Measurements from ENCODE around the gene DENR. TPM values are rescaled to one million over a fixed set of nuclear protein-coding genes. Genes with fewer than 3 reads are reported as not detected.
A peak's percentile ranks its signal among the peaks of the same experiment; 100 is the strongest.

DENR gene
- total RNA-seq, 2 experiments from 2014 or later, result 29.9 to 31.1 TPM

GRCh38 chr12:122726080-122726558 lies 26.5 kb upstream of the DENR start:
- no peaks in the 10 kb centered on the region for H3K9me3 Mint-ChIP-seq
- H3K27me3 Mint-ChIP-seq, result no peaks in the 10 kb centered on the region
- ChIA-PET POLR2A (no interaction called here), CTCF (no interaction called here)
- Histone ChIP-seq H3K27me3 (ENCODE audit: control insufficient read depth in 1 of 2, insufficient read depth in 2 of 2, low read length in 2 of 2) (no peaks in the 10 kb centered on the region), H3K36me3 (ENCODE audit: insufficient read depth, low read length) (no peaks in the 10 kb centered on the region), H3K9me3 (ENCODE audit: control insufficient read depth in 1 of 2, insufficient read depth in 1 of 2, low read length in 2 of 2) (no peaks in the 10 kb centered on the region), H3K27ac (ENCODE audit: low read depth in 1 of 2, low read length in 2 of 2) (no peak overlapping the region), H3K4me3 (ENCODE audit: low read length) (no peak overlapping the region), H3K4me1 (ENCODE audit: insufficient read depth, low read length) (peaks cover 14% of the 10 kb centered on the region)
- H3K36me3 Mint-ChIP-seq (ENCODE audit: low read depth), result no peaks in the 10 kb centered on the region
- H3K27ac Mint-ChIP-seq, result no peak overlapping the region
- intact Hi-C loops (cut with DNase I, micrococcal nuclease), result no loop called here
- no peak overlapping the region for H3K4me3 Mint-ChIP-seq
- ATAC-seq (ENCODE audit: poor library complexity) (no peak), DNase-seq (peak in 4 of 14 experiments; percentile 33 to 50 (median 43))
- H3K4me1 Mint-ChIP-seq (ENCODE audit: low read depth), result peaks cover 26% of the 10 kb centered on the region
- TF ChIP-seq, protein P1, sequence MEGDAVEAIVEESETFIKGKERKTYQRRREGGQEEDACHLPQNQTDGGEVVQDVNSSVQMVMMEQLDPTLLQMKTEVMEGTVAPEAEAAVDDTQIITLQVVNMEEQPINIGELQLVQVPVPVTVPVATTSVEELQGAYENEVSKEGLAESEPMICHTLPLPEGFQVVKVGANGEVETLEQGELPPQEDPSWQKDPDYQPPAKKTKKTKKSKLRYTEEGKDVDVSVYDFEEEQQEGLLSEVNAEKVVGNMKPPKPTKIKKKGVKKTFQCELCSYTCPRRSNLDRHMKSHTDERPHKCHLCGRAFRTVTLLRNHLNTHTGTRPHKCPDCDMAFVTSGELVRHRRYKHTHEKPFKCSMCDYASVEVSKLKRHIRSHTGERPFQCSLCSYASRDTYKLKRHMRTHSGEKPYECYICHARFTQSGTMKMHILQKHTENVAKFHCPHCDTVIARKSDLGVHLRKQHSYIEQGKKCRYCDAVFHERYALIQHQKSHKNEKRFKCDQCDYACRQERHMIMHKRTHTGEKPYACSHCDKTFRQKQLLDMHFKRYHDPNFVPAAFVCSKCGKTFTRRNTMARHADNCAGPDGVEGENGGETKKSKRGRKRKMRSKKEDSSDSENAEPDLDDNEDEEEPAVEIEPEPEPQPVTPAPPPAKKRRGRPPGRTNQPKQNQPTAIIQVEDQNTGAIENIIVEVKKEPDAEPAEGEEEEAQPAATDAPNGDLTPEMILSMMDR (IDR thresholded peaks at IDR 0.05), result no peak

DNA sequence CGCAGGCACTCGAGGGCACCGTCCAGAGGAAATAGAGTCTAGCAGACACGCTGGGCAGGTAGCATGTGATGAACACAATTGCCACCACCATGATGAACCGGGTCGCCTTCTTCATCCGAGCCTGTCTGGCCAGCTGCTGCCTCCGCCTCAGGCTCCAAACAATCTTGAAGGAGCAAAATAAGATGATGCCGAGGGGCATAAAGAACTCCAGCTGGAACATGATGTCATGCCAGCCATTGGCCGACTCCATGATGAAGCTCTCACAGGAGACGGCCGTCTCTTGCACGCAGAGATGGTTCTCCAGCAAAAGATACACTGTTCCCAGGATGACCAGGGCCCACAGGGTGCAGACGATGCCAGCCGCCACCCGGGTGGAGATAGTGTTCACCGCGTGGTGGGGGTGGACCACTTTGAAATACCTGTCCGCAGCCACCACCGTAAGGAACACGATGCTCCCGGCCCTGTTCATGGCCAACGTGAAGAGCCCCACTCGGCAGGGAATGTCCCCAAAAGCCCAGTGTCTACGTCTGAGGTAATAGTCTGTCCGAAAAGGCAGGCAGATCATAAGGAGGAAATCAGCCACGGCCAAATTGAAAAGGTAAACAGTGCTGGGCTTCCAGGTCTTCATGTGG lies 22.9 kb upstream of the DENR start:
- H3K27me3 ChIP-seq (ENCODE audit: control insufficient read depth in 1 of 2, insufficient read depth in 2 of 2, low read length in 2 of 2), result no peaks in the 10 kb centered on the region
- peaks cover 24% of the 10 kb centered on the region for H3K4me1 ChIP-seq (ENCODE audit: insufficient read depth, low read length)
- no peaks in the 10 kb centered on the region for H3K36me3 ChIP-seq (ENCODE audit: insufficient read depth, low read length)
- peaks cover 5% of the 10 kb centered on the region for H3K27me3 Mint-ChIP-seq
- H3K4me3 ChIP-seq (ENCODE audit: low read length), result peak overlapping the region; percentile 19
- H3K9me3 ChIP-seq (ENCODE audit: control insufficient read depth in 1 of 2, insufficient read depth in 1 of 2, low read length in 2 of 2), result no peaks in the 10 kb centered on the region
- intact Hi-C loops (cut with DNase I, micrococcal nuclease), result no loop called here
- H3K36me3 Mint-ChIP-seq (ENCODE audit: low read depth), result no peaks in the 10 kb centered on the region
- peaks cover 48% of the 10 kb centered on the region for H3K4me1 Mint-ChIP-seq (ENCODE audit: low read depth)
- H3K27ac Mint-ChIP-seq, result no peak overlapping the region
- ChIA-PET CTCF (no interaction called here), POLR2A (no interaction called here)
- no peak overlapping the region for H3K27ac ChIP-seq (ENCODE audit: low read depth in 1 of 2, low read length in 2 of 2)
- ATAC-seq (ENCODE audit: poor library complexity) (no peak), DNase-seq (no peak)
- H3K9me3 Mint-ChIP-seq, result no peaks in the 10 kb centered on the region
- no peak overlapping the region for H3K4me3 Mint-ChIP-seq
- TF ChIP-seq, protein P1 (IDR thresholded peaks at IDR 0.05), result no peak

GRCh38 chr12:122730215-122731014 lies 22.2 kb upstream of the DENR start, which contains the start of gene HCAR1:
Gene HCAR1, minus strand, starts transcription at chr12:122730844. Its CDS starts 505 bp downstream, at chr12:122730339.
- Mint-ChIP-seq H3K4me3 (peak within 1 kb of the TSS; percentile 48), H3K27me3 (peaks cover 5% of the 10 kb centered on the region), H3K36me3 (ENCODE audit: low read depth) (no peaks in the 10 kb centered on the region), H3K4me1 (ENCODE audit: low read depth) (peaks cover 48% of the 10 kb centered on the region), H3K27ac (peak within 1 kb of the TSS; percentile 24), H3K9me3 (no peaks in the 10 kb centered on the region)
- H3K4me1 ChIP-seq (ENCODE audit: insufficient read depth, low read length), result peaks cover 24% of the 10 kb centered on the region
- intact Hi-C loops (cut with DNase I, micrococcal nuclease), result no loop called here
- H3K9me3 ChIP-seq (ENCODE audit: control insufficient read depth in 1 of 2, insufficient read depth in 1 of 2, low read length in 2 of 2), result no peaks in the 10 kb centered on the region
- H3K36me3 ChIP-seq (ENCODE audit: insufficient read depth, low read length), result no peaks in the 10 kb centered on the region
- no peaks in the 10 kb centered on the region for H3K27me3 ChIP-seq (ENCODE audit: control insufficient read depth in 1 of 2, insufficient read depth in 2 of 2, low read length in 2 of 2)
- TF ChIP-seq, protein P1 (IDR thresholded peaks at IDR 0.05), result no peak
- POLR2A ChIA-PET, result no interaction called here
- peak in 11 of 14 experiments; percentile 5 to 50 (median 37) for DNase-seq
- CTCF ChIA-PET, result interaction anchor here (0.6 kb wide), 1 partner anchor 457 kb away, joined by 3 read pairs; no protein-coding TSS in a partner anchor
- H3K27ac ChIP-seq (ENCODE audit: low read depth in 1 of 2, low read length in 2 of 2), result no peak within 1 kb of the TSS
- H3K4me3 ChIP-seq (ENCODE audit: low read length), result peak within 1 kb of the TSS; percentile 19
- peak; percentile 69 for ATAC-seq (ENCODE audit: poor library complexity)
